Hepatocyte (in vitro differentiated cells): ENCODE results near the gene DLGAP4. TPM values are rescaled to one million over a fixed set of nuclear protein-coding genes. Genes with fewer than 3 reads are reported as not detected.

Source experiments
- DNase-seq: peaks from one replicate; pipeline ENCODE4 v3.0.0-alpha.2; 2016; ENCODE audit warnings: low spot score
- H2AFZ ChIP-seq: fragments of 200-600 bp; sonication (generic); 2 replicates; pipeline ENCODE4 v1.6.0; 2016; ENCODE audit warnings: antibody characterized with exemption, mild to moderate bottlenecking
- H3K27ac ChIP-seq: fragments of 200-600 bp; sonication (generic); 2 replicates; pipeline ENCODE4 v1.5.1; 2016; ENCODE audit warnings: mild to moderate bottlenecking
- H3K27me3 ChIP-seq: fragments of 200-600 bp; sonication (generic); 2 replicates; pipeline ENCODE4 v1.6.1; 2016
- H3K36me3 ChIP-seq: fragments of 200-600 bp; sonication (generic); replicated peaks from 2 replicates; pipeline ENCODE4 v1.5.1; 2016; ENCODE audit warnings: low read depth; ENCODE audit not compliant: insufficient read depth
- H3K4me1 ChIP-seq: fragments of 200-600 bp; sonication (generic); 2 replicates; pipeline ENCODE4 v1.5.1; 2016; ENCODE audit warnings: mild to moderate bottlenecking, moderate library complexity; ENCODE audit not compliant: insufficient read depth
- H3K4me2 ChIP-seq: fragments of 200-600 bp; sonication (generic); 2 replicates; pipeline ENCODE4 v1.6.0; 2016
- H3K4me3 ChIP-seq: fragments of 200-600 bp; sonication (generic); 2 replicates; pipeline ENCODE4 v1.5.1; 2016; ENCODE audit warnings: mild to moderate bottlenecking
- H3K79me2 ChIP-seq: fragments of 200-600 bp; sonication (generic); 2 replicates; pipeline ENCODE4 v1.6.0; 2017; ENCODE audit warnings: mild to moderate bottlenecking
- H3K9me2 ChIP-seq: fragments of 200-600 bp; sonication (generic); replicated peaks from 2 replicates; pipeline ENCODE4 v1.6.0; 2017; ENCODE audit warnings: mild to moderate bottlenecking; ENCODE audit not compliant: insufficient read depth
- H3K9me3 ChIP-seq: fragments of 200-600 bp; sonication (generic); 2 replicates; pipeline ENCODE4 v1.5.1; 2016; ENCODE audit warnings: low read depth, mild to moderate bottlenecking
- H4K20me1 ChIP-seq: fragments of 200-600 bp; sonication (generic); 2 replicates; pipeline ENCODE4 v1.6.0; 2016; ENCODE audit warnings: mild to moderate bottlenecking; ENCODE audit not compliant: insufficient read depth, poor library complexity, severe bottlenecking
- CTCF ChIP-seq: fragments of 200-600 bp; sonication (generic); IDR thresholded peaks from 2 replicates; pipeline ENCODE4 v1.5.1; 2016; ENCODE audit warnings: antibody characterized with exemption, mild to moderate bottlenecking; ENCODE audit not compliant: poor library complexity
- EZH2 ChIP-seq: fragments of 200-600 bp; sonication (generic); IDR thresholded peaks from 2 replicates; pipeline ENCODE4 v1.6.1; 2016; ENCODE audit warnings: antibody characterized with exemption, mild to moderate bottlenecking, borderline replicate concordance
- EZH2phosphoT487 ChIP-seq: fragments of 200-600 bp; sonication (generic); IDR thresholded peaks from one replicate; pipeline ENCODE4 v1.6.1; 2018; ENCODE audit warnings: antibody characterized with exemption, mild to moderate bottlenecking, low read depth, moderate library complexity; ENCODE audit not compliant: unreplicated experiment, severe bottlenecking
- WGBS: methylation state at CpG from one replicate; pipeline ENCODE4 v1.1.6; 2016; ENCODE audit warnings: low lambda C conversion rate; ENCODE audit errors: missing lambda C conversion rate; 5-methylcytosine and 5-hydroxymethylcytosine counted together
- polyA plus RNA-seq: library from polyadenylated mRNA; unstranded; fragments of >200 nt; fragmentation: Nextera tagmentation; extraction: Ambion mirVana; gene quantifications from 2 replicates; pipeline ENCODE4 v1.2.1, GENCODE V29; 2016
- total RNA-seq: library from RNA; depleted of rRNA; stranded (reverse); fragments of >200 nt; gene quantifications from 2 replicates; pipeline ENCODE4 v1.2.3, GENCODE V29; 2014

Gene DLGAP4
- total and polyA plus RNA-seq, 2 experiments from 2014 or later = 16.5 to 39.4 TPM

DNA sequence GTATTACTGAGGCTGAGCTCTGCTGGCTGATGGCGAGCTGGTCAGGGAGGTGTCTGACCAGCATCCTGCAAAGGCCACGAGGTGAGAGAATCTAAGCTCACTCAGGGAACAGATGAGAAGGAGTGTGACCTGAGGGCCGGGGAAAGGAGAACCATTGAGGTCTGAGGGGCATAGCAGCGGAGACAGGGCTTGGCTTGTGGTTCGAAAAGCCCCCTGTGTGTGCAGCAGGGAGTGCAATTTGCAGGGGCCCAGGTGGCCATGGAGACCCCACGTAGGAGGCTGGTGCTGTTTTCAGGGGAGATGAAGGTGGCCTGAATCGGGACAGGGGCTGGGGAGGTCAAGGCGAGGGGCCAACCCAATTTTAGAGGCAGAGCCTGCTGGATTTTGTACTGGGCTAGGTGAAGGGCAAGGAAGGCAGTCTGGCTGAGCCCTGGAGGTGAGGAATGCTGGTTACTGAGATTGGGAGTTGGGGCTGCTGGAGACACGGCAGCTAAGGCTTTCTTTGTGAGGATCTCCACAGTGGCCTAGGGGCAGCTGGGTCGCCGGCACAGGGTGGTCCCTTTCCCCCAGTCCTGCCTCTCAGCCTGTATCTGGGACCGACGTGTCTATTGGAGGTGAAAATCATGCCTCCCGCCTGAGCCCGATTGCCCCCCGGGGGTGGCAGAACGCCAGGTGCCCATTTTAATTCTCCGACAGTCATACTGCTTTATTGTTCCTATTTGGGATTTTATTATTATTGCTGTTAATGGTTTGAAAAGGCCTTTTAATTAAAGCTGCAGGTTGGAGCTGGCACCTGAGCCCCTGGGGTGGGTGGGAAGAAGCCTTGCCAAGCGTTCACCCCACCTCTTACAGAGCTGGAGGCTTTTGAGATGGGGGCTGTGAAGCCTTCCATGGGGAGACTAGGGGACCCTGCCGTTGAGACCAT lies 28.4 kb downstream of the DLGAP4 start:
- Histone ChIP-seq H3K4me2 (no peak overlapping the region), H3K9me2 (no peaks in the 10 kb centered on the region), H3K9me3 (no peaks in the 10 kb centered on the region), H3K79me2 (no peaks in the 10 kb centered on the region), H2AFZ (no peak overlapping the region), H3K27ac (no peak overlapping the region), H3K4me1 (no peaks in the 10 kb centered on the region), H4K20me1 (no peaks in the 10 kb centered on the region), H3K36me3 (no peaks in the 10 kb centered on the region), H3K4me3 (no peak overlapping the region), H3K27me3 (peaks cover 15% of the 10 kb centered on the region)
- TF ChIP-seq EZH2phosphoT487 = no peak
- no peak for TF ChIP-seq CTCF
- TF ChIP-seq EZH2 = no peak
- WGBS = 81% methylated on average over 20 of the region's 20 CpGs
- no peak for DNase-seq

DNA sequence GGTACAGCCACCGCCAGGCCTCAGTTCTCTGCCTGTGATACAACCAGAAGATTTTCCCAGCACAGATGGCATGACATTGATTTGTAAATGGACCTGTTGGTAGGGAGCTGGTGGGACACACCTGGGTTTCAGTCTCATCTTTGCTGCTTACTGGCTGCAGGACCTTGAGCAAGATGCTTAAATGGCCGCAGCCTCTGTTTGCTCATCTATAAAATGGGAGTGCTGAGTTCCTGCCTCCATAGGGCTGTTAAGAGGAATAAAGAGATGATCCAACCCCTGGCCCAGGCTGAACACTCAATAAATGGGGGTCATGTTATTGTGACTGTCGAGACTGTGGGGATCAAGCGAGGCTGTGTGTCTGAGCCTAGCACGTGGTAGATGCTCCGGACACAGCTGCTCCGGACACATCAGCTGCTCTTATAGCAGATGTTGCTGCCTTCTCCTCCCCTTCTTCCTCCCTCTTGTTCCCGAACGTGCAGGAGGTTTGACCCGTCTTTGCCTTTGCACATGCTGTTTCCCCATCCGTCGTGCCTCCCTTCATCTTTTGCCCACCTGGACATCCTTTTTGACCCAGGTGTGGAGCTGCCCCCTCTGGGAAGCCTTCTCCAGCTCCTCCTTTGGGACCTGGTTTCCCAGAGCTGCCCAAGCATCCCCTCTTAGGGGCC lies 29.2 kb downstream of the DLGAP4 start:
- no peak overlapping the region for H3K27ac ChIP-seq
- H3K9me2 ChIP-seq = no peaks in the 10 kb centered on the region
- TF ChIP-seq EZH2phosphoT487 = no peak
- TF ChIP-seq EZH2 = no peak
- no peak for TF ChIP-seq CTCF
- H3K36me3 ChIP-seq = no peaks in the 10 kb centered on the region
- no peaks in the 10 kb centered on the region for H3K4me1 ChIP-seq
- WGBS = 91% methylated on average over 12 of the region's 12 CpGs
- peaks cover 15% of the 10 kb centered on the region for H3K27me3 ChIP-seq
- no peaks in the 10 kb centered on the region for H4K20me1 ChIP-seq
- DNase-seq = no peak
- no peaks in the 10 kb centered on the region for H3K79me2 ChIP-seq
- H2AFZ ChIP-seq = no peak overlapping the region
- H3K9me3 ChIP-seq = no peaks in the 10 kb centered on the region
- no peak overlapping the region for H3K4me2 ChIP-seq
- H3K4me3 ChIP-seq = no peak overlapping the region

DNA sequence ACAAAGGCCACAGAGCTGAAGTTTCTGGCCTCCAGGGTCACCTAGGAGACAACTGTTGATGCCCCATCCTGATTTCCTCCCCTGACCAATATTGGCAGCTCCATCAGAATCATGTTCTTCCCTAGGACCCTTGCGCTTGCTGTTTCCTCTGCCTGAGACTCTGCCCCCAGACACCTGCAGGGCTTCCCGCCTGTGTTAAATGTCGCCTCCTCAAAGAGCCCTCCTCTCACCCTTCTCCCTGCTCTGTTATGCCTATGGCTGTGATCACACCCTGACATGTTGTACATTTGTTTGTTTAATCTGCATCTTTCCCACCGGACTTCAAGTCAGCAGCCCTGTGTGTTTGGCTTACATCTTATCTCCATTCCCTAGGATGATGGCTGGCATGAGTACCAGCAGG lies 30.1 kb downstream of the DLGAP4 start:
- H3K79me2 ChIP-seq = no peaks in the 10 kb centered on the region
- H3K4me1 ChIP-seq = no peaks in the 10 kb centered on the region
- peaks cover 15% of the 10 kb centered on the region for H3K27me3 ChIP-seq
- no peak overlapping the region for H3K27ac ChIP-seq
- no peaks in the 10 kb centered on the region for H3K9me3 ChIP-seq
- H3K9me2 ChIP-seq = no peaks in the 10 kb centered on the region
- no peak overlapping the region for H3K4me2 ChIP-seq
- no peak for TF ChIP-seq EZH2
- no peak for TF ChIP-seq CTCF
- TF ChIP-seq EZH2phosphoT487 = no peak
- DNase-seq = no peak
- no peaks in the 10 kb centered on the region for H3K36me3 ChIP-seq
- no peak overlapping the region for H3K4me3 ChIP-seq
- no peak overlapping the region for H2AFZ ChIP-seq
- WGBS = 80% methylated on average over 4 of the region's 4 CpGs
- no peaks in the 10 kb centered on the region for H4K20me1 ChIP-seq
